ENCODE measurements around the gene DDX24. TPM values are rescaled to one million over a fixed set of nuclear protein-coding genes. Genes with fewer than 3 reads are reported as not detected.

DDX24 gene
- polyA plus RNA-seq, 1 donor (not counting 4 experiments of a cell fraction or from before 2014, with no cell fraction given) = 171 TPM

DNA sequence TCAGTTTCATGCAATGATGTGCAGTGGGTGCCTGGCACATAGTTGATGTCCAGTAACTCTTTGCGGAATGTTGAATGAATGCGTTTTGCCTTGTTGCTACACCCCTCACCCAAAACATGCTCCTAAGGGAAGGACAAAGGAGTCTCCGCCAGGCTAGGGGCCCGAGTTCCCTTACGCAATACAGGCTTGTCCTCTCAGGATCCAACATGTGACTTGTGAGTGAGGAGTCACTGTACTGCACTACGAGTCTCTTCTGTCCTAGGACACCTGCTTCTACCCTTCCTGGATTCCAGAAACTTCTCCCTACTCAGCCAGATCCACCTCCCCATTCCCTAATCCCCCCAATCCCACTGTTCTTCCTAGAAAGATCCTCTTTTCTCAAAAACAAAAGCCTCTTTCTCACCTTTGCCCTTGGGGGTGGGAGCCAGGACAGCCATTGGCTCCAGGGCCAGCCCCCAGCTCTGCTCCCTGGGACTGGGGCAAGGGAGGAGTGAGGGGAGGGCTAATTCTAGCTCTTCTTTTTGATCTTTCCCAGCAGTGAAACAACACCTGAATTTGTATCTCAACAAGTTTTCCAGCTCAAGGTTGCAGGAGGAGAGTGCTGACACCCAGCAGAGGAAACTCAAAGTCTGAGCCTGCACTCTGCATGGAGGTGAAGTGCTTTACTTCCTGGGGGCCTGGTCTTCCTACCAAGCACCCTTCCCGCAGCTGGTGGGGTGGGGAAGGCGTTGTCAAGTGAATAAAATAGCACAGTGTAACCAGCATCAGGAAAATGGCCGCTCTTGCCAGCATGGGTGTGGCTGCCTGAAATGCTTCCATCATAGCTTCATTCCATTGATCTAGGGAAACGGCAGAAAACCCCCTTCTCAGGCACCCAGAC is 58.2 kb downstream of the DDX24 start:
- DNase-seq (ENCODE audit: low read depth, low spot score) (no peak), FAIRE-seq (no peak)
- H3K27me3 ChIP-seq (ENCODE audit: control insufficient read depth, extremely low read depth, insufficient read depth, low read length) = no peaks in the 10 kb centered on the region
- dilution Hi-C loops (cut with MboI; ENCODE audit: extremely low pct_ligation_motif_present, low sequenced_read_pairs) = no loop called here
- H3K9me3 ChIP-seq (ENCODE audit: control insufficient read depth, low read depth, low read length) = no peaks in the 10 kb centered on the region
- no peak overlapping the region for H3K4me2 ChIP-seq (ENCODE audit: control insufficient read depth, extremely low read depth, insufficient read depth, low read depth, low read length)
- no peak overlapping the region for H3K9ac ChIP-seq (ENCODE audit: control insufficient read depth, extremely low read depth, insufficient read depth, low read length)
- peaks cover 2% of the 10 kb centered on the region for H3K9me1 ChIP-seq (ENCODE audit: control insufficient read depth, extremely low read depth, insufficient read depth, low read length)
- peaks cover 10% of the 10 kb centered on the region for H3K4me1 ChIP-seq (ENCODE audit: control insufficient read depth, extremely low read depth, insufficient read depth, low read length)
- H2AFZ ChIP-seq (ENCODE audit: control insufficient read depth, low read length) = no peak overlapping the region
- no peaks in the 10 kb centered on the region for H4K20me1 ChIP-seq (ENCODE audit: control insufficient read depth, extremely low read depth, insufficient read depth, low read length)
- H3K27ac ChIP-seq (ENCODE audit: control insufficient read depth, insufficient read depth, low read length) = no peak overlapping the region
- H3K4me3 ChIP-seq (ENCODE audit: control insufficient read depth in 2 of 3, extremely low read depth in 1 of 3, insufficient read depth in 2 of 3, low read depth in 1 of 3, low read length in 3 of 3) = no peak overlapping the region
- H3K79me2 ChIP-seq (ENCODE audit: control insufficient read depth, insufficient read depth, low read length) = no peaks in the 10 kb centered on the region
- TF ChIP-seq, protein P1, sequence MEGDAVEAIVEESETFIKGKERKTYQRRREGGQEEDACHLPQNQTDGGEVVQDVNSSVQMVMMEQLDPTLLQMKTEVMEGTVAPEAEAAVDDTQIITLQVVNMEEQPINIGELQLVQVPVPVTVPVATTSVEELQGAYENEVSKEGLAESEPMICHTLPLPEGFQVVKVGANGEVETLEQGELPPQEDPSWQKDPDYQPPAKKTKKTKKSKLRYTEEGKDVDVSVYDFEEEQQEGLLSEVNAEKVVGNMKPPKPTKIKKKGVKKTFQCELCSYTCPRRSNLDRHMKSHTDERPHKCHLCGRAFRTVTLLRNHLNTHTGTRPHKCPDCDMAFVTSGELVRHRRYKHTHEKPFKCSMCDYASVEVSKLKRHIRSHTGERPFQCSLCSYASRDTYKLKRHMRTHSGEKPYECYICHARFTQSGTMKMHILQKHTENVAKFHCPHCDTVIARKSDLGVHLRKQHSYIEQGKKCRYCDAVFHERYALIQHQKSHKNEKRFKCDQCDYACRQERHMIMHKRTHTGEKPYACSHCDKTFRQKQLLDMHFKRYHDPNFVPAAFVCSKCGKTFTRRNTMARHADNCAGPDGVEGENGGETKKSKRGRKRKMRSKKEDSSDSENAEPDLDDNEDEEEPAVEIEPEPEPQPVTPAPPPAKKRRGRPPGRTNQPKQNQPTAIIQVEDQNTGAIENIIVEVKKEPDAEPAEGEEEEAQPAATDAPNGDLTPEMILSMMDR (optimal IDR thresholded peaks at IDR 0.05 in 1 of 3, IDR thresholded peaks at IDR 0.05 in 1 of 3, conservative IDR thresholded peaks at IDR 0.05 in 1 of 3; ENCODE audit: extremely low read depth in 1 of 3, insufficient read depth in 2 of 3, low read length in 3 of 3) = no peak
- TF ChIP-seq EZH2 (IDR thresholded peaks at IDR 0.05; ENCODE audit: low read length) = no peak
- H3K36me3 ChIP-seq (ENCODE audit: control insufficient read depth in 2 of 2, extremely low read depth in 1 of 2, insufficient read depth in 2 of 2, low read length in 2 of 2) = no peaks in the 10 kb centered on the region

DNA sequence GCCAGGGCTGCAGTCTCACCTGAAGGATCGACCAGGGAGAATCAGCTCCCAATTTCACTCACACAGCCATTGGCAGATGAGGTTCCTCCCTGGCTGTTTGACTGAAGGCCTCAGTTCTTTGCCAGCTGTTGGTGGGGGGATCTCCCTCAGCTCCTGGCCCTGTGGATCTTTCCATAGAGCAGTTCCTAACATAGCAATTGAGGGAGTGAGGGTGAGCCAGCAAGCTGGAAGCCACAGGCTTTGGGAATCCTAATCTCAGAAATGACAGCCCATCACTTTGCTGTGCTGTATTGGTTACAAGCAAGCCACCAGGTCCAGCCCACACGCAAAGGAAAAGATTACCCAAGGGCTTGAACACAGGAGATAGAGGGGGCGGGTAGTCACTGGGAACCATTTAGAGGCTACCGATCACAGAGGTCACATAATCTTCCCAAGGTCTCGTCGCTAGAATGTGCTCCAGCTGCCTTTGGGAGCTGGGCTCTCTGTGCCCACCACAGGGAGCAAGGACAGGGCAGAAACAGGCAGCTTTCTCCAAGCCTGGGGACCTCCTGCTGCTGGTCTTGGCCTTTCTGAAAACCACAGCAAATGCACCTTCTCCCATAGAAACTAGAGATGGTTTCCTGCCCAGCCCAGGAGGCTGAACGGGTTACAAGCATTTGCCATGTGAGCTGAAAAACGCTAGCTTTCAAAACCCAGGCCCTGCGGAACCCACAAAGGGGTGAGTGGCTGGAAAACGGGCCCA is 59.4 kb downstream of the DDX24 start:
- Histone ChIP-seq H3K79me2 (ENCODE audit: control insufficient read depth, insufficient read depth, low read length) (no peaks in the 10 kb centered on the region), H3K27me3 (ENCODE audit: control insufficient read depth, extremely low read depth, insufficient read depth, low read length) (no peaks in the 10 kb centered on the region), H3K4me3 (ENCODE audit: control insufficient read depth in 2 of 3, extremely low read depth in 1 of 3, insufficient read depth in 2 of 3, low read depth in 1 of 3, low read length in 3 of 3) (no peak overlapping the region), H4K20me1 (ENCODE audit: control insufficient read depth, extremely low read depth, insufficient read depth, low read length) (no peaks in the 10 kb centered on the region), H3K36me3 (ENCODE audit: control insufficient read depth in 2 of 2, extremely low read depth in 1 of 2, insufficient read depth in 2 of 2, low read length in 2 of 2) (no peaks in the 10 kb centered on the region), H3K4me1 (ENCODE audit: control insufficient read depth, extremely low read depth, insufficient read depth, low read length) (no peaks in the 10 kb centered on the region), H3K4me2 (ENCODE audit: control insufficient read depth, extremely low read depth, insufficient read depth, low read depth, low read length) (no peak overlapping the region), H2AFZ (ENCODE audit: control insufficient read depth, low read length) (no peak overlapping the region), H3K27ac (ENCODE audit: control insufficient read depth, insufficient read depth, low read length) (no peak overlapping the region), H3K9ac (ENCODE audit: control insufficient read depth, extremely low read depth, insufficient read depth, low read length) (no peak overlapping the region), H3K9me1 (ENCODE audit: control insufficient read depth, extremely low read depth, insufficient read depth, low read length) (no peaks in the 10 kb centered on the region), H3K9me3 (ENCODE audit: control insufficient read depth, low read depth, low read length) (no peaks in the 10 kb centered on the region)
- dilution Hi-C loops (cut with MboI; ENCODE audit: extremely low pct_ligation_motif_present, low sequenced_read_pairs) = no loop called here
- TF ChIP-seq EZH2 (IDR thresholded peaks at IDR 0.05; ENCODE audit: low read length) = no peak
- TF ChIP-seq, protein P1 (optimal IDR thresholded peaks at IDR 0.05 in 1 of 3, IDR thresholded peaks at IDR 0.05 in 1 of 3, conservative IDR thresholded peaks at IDR 0.05 in 1 of 3; ENCODE audit: extremely low read depth in 1 of 3, insufficient read depth in 2 of 3, low read length in 3 of 3) = no peak
- DNase-seq (ENCODE audit: low read depth, low spot score) (no peak), FAIRE-seq (no peak)

Measured in keratinocyte (primary cell).